Measurements from ENCODE around the gene EFCC1. TPM values are rescaled to one million over a fixed set of nuclear protein-coding genes. Genes with fewer than 3 reads are reported as not detected.

The EFCC1 gene, protein sequence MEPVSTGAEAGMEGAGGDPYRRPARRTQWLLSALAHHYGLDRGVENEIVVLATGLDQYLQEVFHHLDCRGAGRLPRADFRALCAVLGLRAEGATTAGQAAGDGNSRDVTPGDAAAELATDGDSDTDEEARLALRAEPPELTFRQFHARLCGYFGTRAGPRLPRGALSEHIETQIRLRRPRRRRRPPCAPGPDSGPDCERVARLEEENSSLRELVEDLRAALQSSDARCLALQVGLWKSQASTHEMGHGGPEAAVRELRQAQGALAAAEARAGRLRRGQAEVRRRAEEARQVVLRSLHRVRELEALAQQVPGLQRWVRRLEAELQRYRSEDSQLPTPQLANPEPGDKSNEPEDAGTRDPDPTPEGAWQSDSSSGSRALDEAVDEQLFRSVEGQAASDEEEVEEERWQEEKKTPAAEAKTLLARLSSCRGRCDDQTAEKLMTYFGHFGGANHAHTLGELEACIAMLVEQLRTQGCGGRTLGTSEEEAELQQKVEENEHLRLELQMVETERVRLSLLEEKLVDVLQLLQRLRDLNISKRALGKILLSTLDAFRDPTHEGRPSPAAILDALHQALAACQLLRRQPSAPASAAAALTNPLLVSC
- not detected in 2 replicates for total RNA-seq

DNA sequence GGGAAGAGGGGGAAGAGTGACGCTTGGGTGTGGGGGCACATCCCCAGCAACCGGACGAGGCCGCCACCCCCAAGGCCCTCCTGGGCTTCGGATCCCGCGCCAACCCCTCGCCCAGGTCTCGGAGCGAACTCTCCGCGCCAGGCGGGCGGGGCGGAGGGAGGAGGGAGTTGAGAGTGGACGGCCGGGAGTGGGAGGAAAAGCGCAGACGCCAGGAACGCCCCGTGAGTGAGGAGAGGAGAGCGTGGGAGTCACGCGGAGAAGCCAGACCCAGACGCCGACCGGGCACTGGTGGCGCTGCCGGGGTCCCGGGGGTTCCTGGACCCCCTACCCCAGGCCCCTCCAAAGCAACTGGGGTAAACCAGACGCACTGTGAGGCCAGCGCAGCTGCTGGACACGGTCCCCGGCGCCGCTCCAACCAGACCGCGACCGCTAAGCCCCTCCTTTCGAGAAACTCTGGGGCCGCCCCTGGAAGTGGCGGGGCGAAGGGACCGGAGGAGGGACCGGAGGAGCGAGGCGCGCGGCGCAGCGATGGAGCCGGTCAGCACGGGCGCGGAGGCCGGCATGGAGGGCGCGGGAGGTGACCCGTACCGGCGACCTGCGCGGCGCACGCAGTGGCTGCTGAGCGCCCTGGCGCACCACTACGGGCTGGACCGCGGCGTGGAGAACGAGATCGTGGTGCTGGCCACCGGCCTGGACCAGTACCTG lies at the start of gene EFCC1:
Gene EFCC1, plus strand, starts transcription at position 204 of the 705 bp plus-strand sequence. Its CDS starts 325 bp downstream, at position 529.

DNA sequence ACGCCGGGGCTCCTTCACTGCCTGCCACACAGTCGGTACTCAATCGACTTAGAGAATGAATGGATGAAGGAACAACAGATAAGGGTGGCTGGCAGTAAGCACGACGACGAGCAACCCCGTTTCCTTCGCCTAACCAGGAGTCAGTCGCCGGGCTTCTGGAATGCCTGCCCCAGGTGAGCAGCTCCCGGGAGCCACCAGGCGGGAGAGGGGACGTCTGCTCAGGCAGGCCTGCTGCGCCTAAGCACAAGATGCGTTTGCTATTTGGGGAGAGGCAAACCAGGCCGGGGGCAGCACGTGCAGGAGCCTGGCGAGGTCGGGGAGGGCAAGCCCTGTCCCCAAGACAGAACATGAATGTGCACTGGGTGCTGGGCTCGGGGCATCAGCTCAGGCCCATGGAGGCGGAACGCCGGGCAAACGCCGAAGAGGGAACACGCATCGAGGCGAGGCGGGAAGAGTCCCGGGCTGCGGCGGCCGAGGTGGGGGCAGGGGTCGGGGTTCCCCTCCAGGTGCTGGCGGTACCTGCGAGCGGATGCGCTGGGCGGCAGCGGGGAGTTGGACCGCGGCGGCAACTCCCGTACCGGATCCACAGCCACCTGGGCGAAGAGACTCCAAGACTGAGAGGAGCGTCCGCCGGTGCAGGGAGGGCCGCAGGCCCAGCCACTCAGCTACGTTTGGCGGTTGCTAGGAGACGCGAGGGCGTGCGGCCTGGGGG lies 7.5 kb upstream of the EFCC1 start, which contains the start of gene CFAP92:
Gene CFAP92, minus strand, starts transcription at position 616 of the 712 bp plus-strand sequence. CDS start 772 bp downstream, outside the sequence.

DNA sequence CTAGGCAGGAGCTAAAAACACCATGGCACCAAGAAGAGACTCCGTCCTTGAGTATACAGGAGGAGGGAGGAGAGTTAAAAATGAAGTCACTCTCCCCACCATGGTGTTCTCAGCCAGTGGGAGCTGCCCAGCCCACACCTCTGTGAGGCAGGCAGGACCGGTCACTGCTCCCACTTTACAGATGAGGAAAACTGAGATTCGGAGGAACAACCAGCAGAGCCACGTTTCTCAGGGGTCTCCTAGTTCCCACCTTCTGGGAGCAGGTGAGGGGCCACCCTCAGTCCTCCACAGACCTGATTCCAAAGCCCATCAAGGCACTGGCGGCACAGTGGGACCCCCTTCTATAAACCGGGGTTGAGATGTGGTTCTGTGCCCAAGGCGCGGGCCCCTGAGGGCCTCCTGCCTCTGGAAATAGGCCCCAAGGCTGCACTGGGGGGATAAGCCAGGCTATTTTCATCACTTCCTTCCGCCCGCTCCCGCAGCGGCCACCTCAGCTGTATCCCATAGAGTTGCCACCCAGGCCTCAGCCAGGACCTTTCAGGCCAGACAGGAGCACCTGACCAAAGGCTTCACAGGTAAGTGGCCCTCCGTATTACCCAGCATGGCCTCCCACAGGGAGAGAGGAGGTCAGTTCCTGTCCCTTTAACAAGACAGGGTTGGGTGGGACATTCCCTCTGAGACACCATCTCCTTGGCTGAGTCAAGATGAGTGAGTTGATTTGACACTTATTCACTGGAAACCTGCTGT lies 59.3 kb downstream of the EFCC1 start, which contains the start of gene GP9:
Gene GP9, plus strand, starts transcription at position 504 of the 747 bp plus-strand sequence. CDS start 961 bp downstream, outside the sequence.

Other genes starting within 250 kb of the EFCC1 start
- 27.6 and 39.4 TPM in 2 replicates for gene ACAD9, start 121.7 kb upstream of the EFCC1 start, total RNA-seq
- gene CFAP92, start 7.2 kb upstream of the EFCC1 start, total RNA-seq = 0.39 and 0.61 TPM in 2 replicates
- gene GP9, start 59.5 kb downstream of the EFCC1 start, total RNA-seq = not detected in 2 replicates
- 25.5 and 29.1 TPM in 2 replicates for gene RAB43, start 120.5 kb downstream of the EFCC1 start, total RNA-seq
- 14.4 and 23.6 TPM in 2 replicates for gene ISY1, start 159.8 kb downstream of the EFCC1 start, total RNA-seq
- gene CNBP, start 182.6 kb downstream of the EFCC1 start, total RNA-seq = 275 and 331 TPM in 2 replicates
- 143 and 155 TPM in 2 replicates for gene COPG1, start 248.3 kb downstream of the EFCC1 start, total RNA-seq

Data from hair follicular keratinocyte (primary cell).